ENCODE measurements around the gene CDH4. TPM values are rescaled to one million over a fixed set of nuclear protein-coding genes. Genes with fewer than 3 reads are reported as not detected.

CDH4 gene
- total and polyA plus RNA-seq, 2 donors (not counting 1 experiment from before 2014, with no cell fraction given) = not detected

DNA sequence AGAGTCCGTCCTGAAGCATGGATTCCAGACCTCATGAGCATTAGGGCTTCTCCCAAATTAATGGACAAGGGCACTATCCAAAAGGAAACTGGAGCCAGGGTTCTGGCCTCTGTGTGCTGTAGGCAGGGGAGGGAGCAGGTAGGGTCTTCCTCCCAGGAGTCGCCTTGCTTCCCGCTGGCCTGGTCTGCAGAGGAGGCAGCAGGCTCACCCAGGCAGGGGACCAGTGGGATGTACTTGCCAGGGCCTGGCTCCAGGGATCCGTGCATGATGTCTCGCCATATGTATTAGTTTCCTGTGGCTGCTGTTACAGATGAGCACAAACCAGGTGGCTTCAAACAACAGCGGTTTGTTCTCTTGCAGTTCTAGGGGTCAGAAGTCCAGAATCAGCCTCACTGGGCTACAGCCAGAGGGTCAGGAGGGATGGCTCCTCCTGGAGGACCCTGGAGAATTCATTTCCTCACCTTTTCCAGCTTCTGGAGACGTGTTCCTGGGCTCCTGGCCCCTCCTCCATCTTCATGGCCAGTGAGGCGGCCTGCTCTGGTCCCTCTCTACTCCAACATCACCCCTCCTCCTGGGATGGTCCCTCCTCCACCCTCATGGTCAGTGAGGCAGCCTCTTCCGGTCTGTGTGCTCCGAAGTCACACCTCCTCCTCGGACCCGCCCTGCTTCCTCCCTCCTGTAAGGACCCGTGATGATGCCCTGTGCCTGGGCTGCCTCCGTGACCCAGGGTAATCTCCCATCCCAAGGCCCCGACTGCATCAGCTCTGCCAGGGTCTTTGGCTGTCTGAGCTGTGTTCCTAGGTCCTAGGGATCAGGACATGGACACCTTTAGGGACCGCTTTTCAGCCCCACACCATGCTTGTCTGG lies 329.1 kb downstream of the CDH4 start:
- no peak overlapping the region for H3K4me3 ChIP-seq (ENCODE audit: control extremely low read depth in 1 of 5, extremely low read depth in 1 of 5, insufficient read depth in 1 of 5, low read depth in 2 of 5, low read length in 4 of 5)
- CTCF ChIA-PET = no interaction called here
- H3K36me3 ChIP-seq (replicated peaks in 1 of 2; ENCODE audit: control extremely low read depth in 1 of 2, control insufficient read depth in 1 of 2, extremely low read depth in 1 of 2, insufficient read depth in 2 of 2, low read length in 1 of 2) = no peaks in the 10 kb centered on the region
- H3K4me1 ChIP-seq (ENCODE audit: control insufficient read depth in 2 of 2, insufficient read depth in 2 of 2, low read length in 2 of 2) = no peaks in the 10 kb centered on the region
- H2AFZ ChIP-seq (ENCODE audit: insufficient read depth, low read depth, low read length, poor library complexity, severe bottlenecking) = no peak overlapping the region
- no peak for ATAC-seq (ENCODE audit: low read depth)
- H3K27me3 Mint-ChIP-seq = no peaks in the 10 kb centered on the region
- no peaks in the 10 kb centered on the region for H3K4me1 Mint-ChIP-seq
- no peaks in the 10 kb centered on the region for H3K79me2 ChIP-seq (ENCODE audit: control insufficient read depth, insufficient read depth, low read length)
- H3K9ac ChIP-seq (ENCODE audit: low read length) = no peak overlapping the region
- 76% methylated on average over 16 of the region's 16 CpGs for WGBS (ENCODE audit: insufficient coverage)
- H3K4me2 ChIP-seq (replicated peaks; ENCODE audit: low read depth, low read length, poor library complexity, severe bottlenecking) = no peak overlapping the region
- H3K27me3 ChIP-seq (replicated peaks in 1 of 4; ENCODE audit: control extremely low read depth in 1 of 4, control insufficient read depth in 3 of 4, insufficient read depth in 4 of 4, low read length in 3 of 4) = no peaks in the 10 kb centered on the region
- POLR2A ChIA-PET = no interaction called here
- H4K20me1 ChIP-seq (ENCODE audit: control insufficient read depth, insufficient read depth, low read length, poor library complexity, severe bottlenecking) = no peaks in the 10 kb centered on the region
- peaks cover 0 to 33% (median 0%) of the 10 kb centered on the region in 3 donors for H3K9me3 ChIP-seq (ENCODE audit: control extremely low read depth in 1 of 3, control insufficient read depth in 2 of 3, insufficient read depth in 1 of 3, low read length in 2 of 3)
- TF ChIP-seq, protein P1, sequence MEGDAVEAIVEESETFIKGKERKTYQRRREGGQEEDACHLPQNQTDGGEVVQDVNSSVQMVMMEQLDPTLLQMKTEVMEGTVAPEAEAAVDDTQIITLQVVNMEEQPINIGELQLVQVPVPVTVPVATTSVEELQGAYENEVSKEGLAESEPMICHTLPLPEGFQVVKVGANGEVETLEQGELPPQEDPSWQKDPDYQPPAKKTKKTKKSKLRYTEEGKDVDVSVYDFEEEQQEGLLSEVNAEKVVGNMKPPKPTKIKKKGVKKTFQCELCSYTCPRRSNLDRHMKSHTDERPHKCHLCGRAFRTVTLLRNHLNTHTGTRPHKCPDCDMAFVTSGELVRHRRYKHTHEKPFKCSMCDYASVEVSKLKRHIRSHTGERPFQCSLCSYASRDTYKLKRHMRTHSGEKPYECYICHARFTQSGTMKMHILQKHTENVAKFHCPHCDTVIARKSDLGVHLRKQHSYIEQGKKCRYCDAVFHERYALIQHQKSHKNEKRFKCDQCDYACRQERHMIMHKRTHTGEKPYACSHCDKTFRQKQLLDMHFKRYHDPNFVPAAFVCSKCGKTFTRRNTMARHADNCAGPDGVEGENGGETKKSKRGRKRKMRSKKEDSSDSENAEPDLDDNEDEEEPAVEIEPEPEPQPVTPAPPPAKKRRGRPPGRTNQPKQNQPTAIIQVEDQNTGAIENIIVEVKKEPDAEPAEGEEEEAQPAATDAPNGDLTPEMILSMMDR (IDR thresholded peaks at IDR 0.05) = no peak
- no peak for TF ChIP-seq EZH2 (IDR thresholded peaks at IDR 0.05; ENCODE audit: borderline replicate concordance, insufficient read depth, low read depth, low read length, poor library complexity, severe bottlenecking)
- H3K4me3 Mint-ChIP-seq = no peak overlapping the region
- no peak for DNase-seq
- H3K9me3 Mint-ChIP-seq (ENCODE audit: insufficient read depth) = peaks cover 8% of the 10 kb centered on the region
- intact Hi-C loops (cut with micrococcal nuclease) = no loop called here
- no peak overlapping the region for H3K27ac Mint-ChIP-seq
- H3K27ac ChIP-seq (ENCODE audit: low read length in 2 of 2) = no peak overlapping the region

DNA sequence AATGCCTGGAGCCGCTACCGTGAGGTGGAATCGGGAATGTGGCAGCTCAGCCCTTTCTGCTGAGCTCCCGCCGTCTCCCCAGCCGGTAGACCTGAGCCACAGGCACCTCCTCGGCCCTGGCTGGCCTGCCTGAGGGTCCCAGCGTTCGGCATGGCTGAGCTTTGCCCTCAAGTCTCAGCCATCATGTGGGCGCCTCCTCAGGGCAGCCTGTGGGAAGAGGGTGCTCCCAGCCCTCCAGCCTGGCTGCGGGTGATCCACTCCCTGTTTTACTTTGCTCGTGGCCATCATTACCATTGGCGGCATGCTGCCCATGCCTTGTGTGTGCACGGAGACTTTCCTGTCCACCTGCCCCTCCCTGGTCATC lies 329.7 kb downstream of the CDH4 start:
- no peak overlapping the region for H3K4me3 ChIP-seq (ENCODE audit: control extremely low read depth in 1 of 5, extremely low read depth in 1 of 5, insufficient read depth in 1 of 5, low read depth in 2 of 5, low read length in 4 of 5)
- CTCF ChIA-PET = no interaction called here
- Mint-ChIP-seq H3K27ac (no peak overlapping the region), H3K9me3 (ENCODE audit: insufficient read depth) (peaks cover 8% of the 10 kb centered on the region), H3K4me3 (no peak overlapping the region), H3K4me1 (no peaks in the 10 kb centered on the region), H3K27me3 (no peaks in the 10 kb centered on the region)
- no peaks in the 10 kb centered on the region for H3K27me3 ChIP-seq (replicated peaks in 1 of 4; ENCODE audit: control extremely low read depth in 1 of 4, control insufficient read depth in 3 of 4, insufficient read depth in 4 of 4, low read length in 3 of 4)
- TF ChIP-seq EZH2 (IDR thresholded peaks at IDR 0.05; ENCODE audit: borderline replicate concordance, insufficient read depth, low read depth, low read length, poor library complexity, severe bottlenecking) = no peak
- TF ChIP-seq, protein P1 (IDR thresholded peaks at IDR 0.05) = no peak
- H3K9me3 ChIP-seq (ENCODE audit: control extremely low read depth in 1 of 3, control insufficient read depth in 2 of 3, insufficient read depth in 1 of 3, low read length in 2 of 3) = peaks cover 0 to 33% (median 0%) of the 10 kb centered on the region in 3 donors
- H3K27ac ChIP-seq (ENCODE audit: low read length in 2 of 2) = no peak overlapping the region
- H3K4me1 ChIP-seq (ENCODE audit: control insufficient read depth in 2 of 2, insufficient read depth in 2 of 2, low read length in 2 of 2) = no peaks in the 10 kb centered on the region
- H3K36me3 ChIP-seq (replicated peaks in 1 of 2; ENCODE audit: control extremely low read depth in 1 of 2, control insufficient read depth in 1 of 2, extremely low read depth in 1 of 2, insufficient read depth in 2 of 2, low read length in 1 of 2) = no peaks in the 10 kb centered on the region
- 72% methylated on average over 14 of the region's 14 CpGs for WGBS (ENCODE audit: insufficient coverage)
- H3K79me2 ChIP-seq (ENCODE audit: control insufficient read depth, insufficient read depth, low read length) = no peaks in the 10 kb centered on the region
- H2AFZ ChIP-seq (ENCODE audit: insufficient read depth, low read depth, low read length, poor library complexity, severe bottlenecking) = no peak overlapping the region
- ATAC-seq (ENCODE audit: low read depth) = no peak
- POLR2A ChIA-PET = no interaction called here
- H3K9ac ChIP-seq (ENCODE audit: low read length) = no peak overlapping the region
- DNase-seq = no peak
- H4K20me1 ChIP-seq (ENCODE audit: control insufficient read depth, insufficient read depth, low read length, poor library complexity, severe bottlenecking) = no peaks in the 10 kb centered on the region
- no peak overlapping the region for H3K4me2 ChIP-seq (replicated peaks; ENCODE audit: low read depth, low read length, poor library complexity, severe bottlenecking)
- intact Hi-C loops (cut with micrococcal nuclease) = no loop called here

Data from B cell (primary cell).